HuH-7 (cell line): ENCODE measurements around the gene TOX3.

Experiments
- DNase-seq: peaks from one replicate; pipeline ENCODE4 v3.0.0; 2011; ENCODE audit warnings: low spot score

TOX3 gene

DNA sequence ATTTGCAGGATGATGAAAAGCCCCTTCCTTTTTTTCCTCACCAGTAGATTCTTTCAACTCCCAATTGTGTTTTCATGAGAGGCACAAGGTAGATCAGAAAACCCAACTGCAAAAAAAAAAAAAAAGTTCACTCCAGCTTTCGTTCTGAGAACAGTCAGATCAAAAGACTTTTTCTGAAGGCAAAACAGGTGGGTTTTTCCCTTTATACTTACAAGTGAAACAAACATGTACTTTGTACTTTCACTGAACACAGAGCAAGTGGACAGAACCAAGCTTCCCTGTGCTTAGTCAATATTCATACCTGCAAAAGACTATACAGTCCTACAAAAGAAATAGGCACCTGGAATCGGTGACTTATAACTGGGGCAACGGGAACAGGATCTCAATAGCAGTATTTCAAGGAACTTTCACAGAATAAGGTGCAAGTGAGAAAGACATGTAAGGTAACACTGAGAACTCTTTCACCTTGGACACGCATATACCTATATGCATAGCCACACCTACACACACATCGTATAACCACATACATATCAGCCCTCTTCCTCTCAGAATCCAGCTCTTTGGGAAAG, 54.1 kb downstream of the TOX3 start:
- no peak for DNase-seq

DNA sequence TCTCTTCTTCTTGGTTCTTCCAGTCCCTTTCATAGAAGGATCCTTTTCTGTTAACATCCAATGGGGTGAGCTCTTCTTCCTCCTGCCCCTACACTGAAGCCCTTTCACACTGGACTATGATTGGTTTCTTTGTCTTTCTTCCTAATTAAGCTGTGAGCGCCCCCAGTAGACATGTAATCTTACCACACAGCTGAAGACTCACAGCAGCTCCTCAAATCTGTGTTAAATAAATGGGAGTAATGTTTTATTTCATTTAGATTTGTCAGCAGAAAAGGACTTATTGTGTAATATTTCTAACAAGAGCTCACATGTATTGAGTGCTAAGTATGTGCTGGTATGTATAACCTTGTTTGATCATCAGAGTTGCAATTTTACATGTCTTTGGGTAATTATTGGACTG, 55.7 kb downstream of the TOX3 start:
- no peak for DNase-seq

DNA sequence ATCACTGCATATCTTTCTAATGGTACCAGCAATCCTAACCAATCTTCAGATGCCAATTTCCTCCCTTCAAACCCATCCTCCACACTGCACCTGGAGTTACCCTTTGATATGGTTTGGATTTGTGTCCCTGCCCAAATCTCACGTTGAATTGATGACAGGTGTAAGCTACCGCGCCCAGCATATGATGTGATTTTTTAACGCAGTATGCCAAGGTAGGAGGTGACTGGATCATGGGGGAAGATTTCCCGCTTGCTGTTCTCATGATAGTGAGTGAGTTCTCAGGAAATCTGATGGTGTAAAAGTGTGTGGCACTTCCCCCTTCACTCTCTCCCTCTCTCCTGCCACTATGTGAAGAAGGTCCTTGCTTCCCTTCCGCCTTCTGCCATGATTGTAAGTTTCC, 57.0 kb downstream of the TOX3 start:
- no peak for DNase-seq

DNA sequence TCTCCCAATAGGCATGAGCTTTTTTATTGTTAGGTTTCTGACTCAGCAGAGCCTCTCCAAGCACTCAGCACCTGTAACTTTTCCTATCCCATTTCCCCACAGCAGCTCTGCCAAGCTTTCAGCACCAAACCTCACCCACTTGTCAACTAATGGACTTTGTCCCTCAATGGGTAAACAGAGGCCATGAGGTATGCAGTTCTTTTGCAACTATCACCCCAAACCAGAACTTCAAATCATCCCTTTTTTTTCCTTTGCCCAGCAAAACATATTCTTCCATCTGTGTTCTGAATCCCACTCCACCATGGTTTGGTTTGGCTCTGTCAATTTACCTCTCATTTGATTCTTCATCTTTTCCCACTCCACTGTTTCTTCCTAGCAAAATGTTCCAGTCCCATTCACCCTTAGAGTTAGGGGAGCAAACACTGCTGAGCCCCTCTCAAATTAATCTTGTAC, 58.1 kb downstream of the TOX3 start:
- DNase-seq = no peak

DNA sequence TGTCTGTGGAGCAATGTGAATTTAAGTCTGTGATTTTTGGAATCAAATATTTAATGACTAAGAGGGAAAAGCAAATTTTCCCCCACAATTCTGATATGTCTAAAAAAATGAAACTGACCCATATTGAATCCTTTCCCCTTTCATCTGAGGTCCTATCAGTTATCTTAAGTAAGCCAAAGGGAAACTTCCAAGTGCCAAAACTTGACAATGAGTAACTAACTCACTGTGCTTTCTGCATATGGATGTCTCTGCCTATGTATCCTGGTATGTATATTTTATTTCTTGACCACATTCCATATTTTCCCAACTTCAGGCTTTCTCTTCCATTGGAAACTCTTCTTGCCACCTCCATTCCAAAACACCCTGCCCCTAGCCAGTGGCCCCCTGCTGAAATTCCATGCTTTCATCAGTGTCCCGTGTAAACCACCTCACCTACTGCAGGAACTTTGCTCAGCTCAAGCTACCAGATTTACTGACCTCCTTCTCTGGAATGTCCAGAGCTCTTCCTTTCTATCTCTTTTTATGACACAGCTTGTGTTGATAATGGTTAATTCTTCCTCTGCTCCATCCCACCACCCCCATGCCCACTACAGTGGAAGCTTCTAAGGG, 59.0 kb downstream of the TOX3 start:
- DNase-seq = no peak

DNA sequence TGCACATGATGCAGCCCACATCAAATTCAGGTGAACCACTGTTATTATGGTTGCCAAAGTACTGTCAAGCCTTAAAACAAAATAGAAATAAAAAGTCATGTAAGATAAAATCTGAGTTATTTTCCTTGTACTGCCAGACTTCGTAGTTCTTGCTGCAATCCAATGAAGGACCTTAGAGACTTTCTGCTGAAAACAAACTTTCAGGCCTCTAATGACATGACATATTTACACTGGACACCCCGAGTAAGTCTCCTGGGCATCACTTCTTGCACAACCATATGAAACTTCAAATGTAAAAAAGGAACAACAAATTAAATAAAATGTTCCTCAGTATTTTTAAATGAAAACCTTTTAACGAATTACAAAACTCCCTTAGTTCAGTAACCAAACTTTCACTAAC, 66.7 kb downstream of the TOX3 start:
- DNase-seq = no peak

DNA sequence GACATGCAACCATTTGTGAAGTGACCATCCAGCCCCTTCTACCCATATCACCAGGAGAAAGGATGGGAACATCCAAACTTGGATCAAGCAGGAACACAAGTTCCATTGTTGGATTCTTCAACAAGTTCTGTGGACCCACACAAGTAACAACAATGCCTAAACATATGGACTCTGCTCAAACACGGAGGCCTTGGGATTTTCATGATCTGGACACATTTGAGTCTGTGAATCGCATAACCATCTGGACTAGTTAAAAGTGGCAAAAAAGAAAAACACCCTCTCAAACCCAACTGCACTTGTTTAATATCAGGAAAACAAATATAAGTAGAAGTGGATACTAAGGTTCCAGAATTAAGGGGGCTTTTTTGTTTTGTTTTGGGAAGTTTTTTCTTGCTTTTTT, 70.8 kb downstream of the TOX3 start:
- DNase-seq = no peak

DNA sequence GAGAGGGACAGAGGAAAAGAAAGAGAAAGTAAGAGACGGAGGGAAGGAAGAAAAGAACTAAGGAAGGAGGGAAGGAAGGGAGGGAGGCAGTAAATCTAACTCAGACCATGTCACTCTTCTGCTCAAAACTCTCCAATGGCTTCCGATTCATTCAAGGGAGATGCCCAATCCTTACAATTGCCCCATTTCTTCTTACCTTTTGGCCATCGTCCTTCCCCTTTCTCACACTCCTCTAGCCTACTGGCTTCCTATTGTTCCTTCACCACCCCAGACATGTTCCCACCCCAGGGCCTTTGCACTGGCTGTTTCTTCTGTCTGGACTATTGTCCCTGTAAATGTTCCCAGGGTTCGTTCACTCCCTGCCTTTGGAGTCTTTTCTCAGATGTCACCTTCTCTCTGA, 72.3 kb downstream of the TOX3 start:
- DNase-seq = no peak

DNA sequence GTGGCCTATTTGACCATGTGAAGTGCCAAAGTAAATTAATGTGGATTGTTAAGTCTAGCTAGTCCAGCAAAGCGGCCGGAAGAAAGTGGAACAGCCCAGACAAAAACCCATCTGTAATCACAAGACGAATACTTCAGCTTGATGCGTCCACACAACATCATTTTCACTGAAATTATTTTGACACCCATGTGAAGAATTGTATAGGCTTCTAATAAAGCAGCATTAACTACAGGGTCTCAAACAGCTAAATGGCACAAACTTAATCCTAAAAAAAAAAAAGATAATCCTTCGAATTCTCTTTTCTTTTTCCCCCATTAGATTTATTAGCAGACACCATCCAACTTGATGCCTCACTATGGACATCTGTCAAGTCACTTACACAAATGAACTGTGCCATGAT, 73.8 kb downstream of the TOX3 start:
- no peak for DNase-seq

DNA sequence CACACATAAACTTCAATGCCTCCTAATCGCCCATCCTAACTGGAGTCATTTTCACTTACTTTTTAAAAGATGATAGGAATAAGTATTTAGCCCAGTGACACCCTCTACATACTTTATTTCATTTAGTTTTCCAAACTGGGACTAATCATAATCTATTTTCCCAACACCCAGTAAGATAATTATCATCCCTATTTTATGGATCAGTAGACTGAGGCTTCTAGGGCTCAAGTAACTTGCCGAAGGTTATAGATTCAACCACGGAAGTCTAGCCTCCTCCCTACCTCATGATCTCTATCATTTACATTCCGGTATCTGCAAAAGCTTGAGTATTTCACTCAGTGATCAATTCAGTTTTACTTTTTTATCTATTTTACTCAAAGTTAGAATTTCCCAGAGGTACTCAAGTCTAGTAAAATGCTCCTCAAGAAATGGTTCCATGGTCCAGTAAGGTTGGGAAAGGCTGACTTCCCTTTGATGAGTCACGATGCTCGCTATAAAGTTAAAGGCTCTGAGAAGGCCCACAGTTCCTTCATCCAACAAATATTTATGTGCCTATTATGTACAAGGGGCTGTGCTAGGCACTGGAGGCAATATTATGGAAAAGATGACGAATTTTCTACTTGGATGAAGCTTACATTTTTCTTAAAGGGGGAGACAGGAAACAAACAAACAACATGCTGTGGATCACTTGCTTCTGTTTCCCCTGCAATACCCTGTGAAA, 75.1 kb downstream of the TOX3 start:
- no peak for DNase-seq

DNA sequence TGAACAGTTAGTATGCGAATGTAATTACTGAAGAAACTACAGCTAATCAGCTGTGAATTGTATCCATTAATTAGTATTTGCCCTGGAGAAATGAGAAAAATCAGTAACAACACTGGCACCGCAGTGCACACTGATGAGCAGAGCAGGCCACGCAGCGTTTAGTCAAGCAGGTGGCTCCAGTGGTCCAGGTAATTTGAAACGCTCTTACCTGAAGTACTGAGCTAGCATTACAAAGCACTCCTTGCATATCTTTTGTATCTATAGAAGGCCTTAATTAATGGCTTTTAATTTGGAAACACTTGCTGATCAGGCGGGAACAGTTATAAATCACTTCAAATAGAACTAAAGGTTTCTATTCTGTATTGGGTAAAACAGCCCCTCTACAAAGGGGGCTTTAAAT, 76.4 kb downstream of the TOX3 start:
- no peak for DNase-seq

DNA sequence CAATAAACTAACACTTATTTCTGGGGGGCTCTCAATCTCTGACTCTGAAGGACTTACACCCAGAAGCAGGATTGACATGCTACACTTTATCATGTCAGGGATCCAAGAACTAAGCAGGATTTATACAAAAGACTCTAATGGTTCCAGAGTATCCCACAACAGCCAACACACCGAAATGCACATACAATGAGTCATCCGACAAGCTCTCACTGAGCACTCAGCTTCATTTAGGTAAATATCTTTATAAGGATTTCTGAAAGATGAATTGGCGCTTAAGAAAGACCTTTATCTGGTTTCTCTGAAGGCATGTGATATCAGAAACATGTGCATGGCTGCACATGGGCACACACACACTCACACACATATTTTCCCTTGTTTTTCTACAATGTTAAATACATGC, 77.2 kb downstream of the TOX3 start:
- DNase-seq = no peak

DNA sequence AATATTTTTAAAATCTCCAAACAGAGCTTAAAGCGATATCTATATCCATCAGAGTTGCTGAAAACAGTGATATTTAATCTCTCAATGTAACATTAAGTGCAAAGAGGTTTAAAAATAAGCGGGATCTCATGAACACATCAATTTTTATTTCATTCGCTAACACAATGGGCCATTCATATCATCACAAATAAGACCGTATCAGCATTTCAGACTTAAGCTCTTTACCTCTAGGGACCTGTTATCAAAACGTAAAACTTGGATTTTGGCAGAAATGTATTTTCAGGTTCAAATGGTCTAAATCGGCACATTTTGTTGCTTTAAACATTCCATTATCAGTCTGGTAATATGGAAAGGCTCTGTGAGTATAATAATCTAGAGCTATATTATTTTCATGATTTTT, 77.9 kb downstream of the TOX3 start:
- no peak for DNase-seq

DNA sequence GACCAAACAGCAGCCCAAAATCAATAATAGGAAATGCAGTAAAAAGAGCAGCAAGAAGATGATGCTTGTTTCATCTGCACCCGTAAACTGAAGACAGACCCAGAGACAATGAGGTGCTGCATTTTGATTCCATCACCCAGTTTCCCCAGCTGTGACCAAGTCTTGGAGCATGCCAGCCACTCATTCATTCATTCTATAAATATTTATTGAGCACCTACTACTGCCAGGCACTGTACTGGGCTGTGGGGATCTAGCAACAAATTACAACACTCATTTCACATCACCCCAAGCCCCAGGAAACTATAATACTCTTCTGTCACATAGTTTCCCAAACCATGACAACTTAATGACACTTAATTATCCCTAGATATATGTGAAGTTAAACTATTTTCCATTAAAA, 79.2 kb downstream of the TOX3 start:
- no peak for DNase-seq

DNA sequence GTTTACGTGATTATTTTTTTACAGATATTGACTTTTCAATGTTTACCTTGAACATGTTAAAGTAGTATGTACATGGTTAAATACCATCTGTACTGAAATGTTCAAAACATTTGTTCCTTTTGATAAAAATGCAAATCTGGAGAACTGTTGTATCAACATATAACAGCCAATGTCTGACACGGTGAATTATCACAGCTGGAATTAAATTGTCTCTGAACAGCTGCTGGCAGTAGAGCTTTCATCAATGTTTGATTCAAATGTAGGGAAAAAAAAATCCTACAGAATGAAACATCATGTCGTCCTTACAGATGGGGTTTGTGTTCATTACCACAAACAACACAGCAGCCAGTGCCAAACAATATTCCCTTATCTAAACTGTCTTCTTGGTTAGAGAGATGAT, 79.9 kb downstream of the TOX3 start:
- no peak for DNase-seq

DNA sequence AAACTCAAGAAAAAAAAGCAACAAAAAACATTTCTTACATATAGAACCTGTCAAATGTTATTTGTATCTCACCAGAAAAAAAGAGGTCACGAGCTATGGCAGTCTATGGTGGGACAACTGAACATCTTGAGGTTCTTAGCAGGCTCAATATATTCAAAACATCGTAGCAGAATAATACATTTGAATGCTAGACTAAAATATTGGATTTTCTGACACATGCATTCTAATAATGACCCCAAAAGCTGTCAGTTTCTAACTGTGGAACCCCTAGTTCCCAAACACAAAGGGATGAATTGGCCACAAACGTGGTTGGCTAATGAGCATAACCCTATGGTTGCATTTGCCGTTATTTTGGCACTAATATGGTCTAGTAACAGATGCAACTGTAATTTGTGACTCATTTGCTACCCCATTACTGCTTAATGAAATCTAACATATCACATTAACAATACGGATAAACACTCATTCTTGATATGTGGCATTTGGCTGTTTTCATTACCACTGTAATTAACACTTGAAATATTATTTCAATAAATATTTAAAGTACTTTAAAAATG, 81.2 kb downstream of the TOX3 start:
- no peak for DNase-seq

DNA sequence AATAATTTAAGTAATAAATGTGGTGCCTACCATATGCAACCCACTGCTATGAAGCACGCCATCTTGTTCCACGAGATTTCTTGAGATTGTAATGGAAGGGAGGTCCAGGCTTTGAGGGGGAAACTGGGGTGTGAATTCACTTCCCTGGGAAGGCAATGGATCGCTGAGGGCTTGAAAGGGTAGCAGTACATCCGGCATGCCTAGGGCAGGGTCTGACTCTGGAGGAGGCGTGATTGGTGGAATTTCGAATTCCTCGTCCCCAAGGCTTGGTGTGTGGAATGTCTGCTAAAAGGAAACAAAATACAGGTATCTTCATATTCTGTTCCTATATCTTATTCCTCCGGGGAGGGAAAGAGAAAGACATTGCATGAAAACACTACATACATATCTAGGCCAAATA, 83.0 kb downstream of the TOX3 start:
- no peak for DNase-seq

DNA sequence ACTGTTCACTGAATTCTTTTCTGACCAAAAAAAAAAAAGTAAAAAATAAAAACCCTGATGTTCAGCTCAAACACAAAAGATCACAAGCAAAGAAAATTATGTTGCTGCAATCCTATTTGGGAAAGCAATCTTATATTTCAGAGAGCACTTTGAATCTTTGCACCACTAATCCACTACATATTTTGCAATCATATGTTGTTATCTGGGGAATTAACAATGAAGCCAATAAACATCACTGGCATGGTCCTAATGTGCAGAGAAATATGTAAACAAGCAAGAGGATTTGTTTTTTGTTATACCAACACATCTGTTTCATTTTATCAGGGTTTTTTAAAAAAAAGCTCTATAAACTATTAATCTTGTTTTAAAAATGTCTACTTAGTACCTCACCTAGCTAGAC, 84.1 kb downstream of the TOX3 start:
- no peak for DNase-seq

DNA sequence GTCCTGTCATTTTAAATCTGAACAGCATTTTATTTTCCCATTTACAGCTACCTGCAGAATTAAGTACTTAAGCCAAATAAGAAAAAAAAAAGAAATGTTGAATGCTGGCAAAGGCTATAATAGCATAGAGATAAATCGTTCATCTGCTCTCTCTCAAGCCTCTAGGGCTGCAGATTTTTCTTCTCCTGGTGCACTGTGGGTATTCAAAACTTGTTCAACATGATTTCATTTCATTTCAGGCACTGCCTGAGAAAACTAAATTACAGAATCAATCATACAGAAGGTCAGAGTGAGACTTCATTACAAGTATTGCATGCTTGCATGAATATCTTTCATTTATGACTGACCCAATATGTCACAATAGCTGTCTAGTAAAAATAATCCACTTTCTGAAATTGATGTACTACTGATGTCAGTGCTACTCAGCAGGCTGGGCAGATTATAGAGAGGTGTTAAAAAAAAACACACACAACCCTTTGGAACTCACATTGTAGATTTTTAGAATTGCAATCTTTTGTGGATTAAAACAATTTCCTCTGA, 86.2 kb downstream of the TOX3 start:
- DNase-seq = no peak

DNA sequence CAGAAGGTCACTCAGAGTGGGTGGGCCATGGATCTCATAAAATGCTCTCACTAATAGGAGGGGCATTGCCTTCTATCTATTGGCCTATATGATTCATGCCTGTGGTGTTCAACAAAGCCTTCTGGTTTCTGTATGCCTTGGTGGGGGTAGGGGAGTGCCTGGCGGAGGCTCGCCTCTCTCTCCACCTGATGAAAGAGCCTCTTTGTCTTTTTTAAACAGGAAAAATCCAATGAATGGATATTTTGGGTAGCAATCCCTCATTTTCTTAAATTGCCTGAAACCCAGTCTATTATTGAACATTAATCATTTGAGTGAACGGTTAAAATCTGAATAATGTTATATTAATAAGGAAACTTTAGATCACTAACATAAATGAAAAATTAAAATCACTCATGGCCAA, 90.6 kb downstream of the TOX3 start:
- peak; percentile 16 for DNase-seq

DNA sequence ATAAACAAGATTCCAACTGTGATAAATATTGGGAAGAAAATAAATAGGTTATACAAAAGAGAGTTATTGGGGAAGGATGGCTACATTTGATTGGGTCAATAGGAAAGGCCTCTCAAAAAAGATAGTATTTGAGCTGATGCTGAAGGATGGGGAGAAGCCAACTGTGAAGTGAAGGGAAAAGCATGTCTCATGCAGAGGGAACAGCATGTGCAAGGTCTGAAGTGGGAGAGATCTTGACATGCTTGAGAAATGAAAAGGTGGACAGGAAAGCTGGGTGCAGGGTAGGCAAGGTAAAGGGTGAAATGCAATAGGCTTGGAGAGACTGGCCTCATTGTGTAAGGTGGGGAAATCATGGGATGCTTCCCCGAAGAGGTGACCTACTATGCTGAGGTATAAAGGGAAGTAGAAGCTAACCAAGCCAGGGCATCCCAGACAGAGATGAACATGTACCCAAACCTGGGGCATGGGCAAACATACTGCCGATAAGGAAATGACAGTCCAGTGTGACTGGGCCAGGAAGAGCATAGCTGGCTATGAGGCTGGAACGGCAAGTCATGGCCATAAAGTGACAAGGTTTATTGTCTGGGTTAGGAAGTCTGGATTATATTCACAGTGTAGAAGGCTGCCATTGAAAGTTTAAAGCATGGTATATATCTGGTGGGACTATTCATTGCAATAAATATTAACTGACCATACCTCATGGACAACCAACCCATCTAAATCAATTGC, 91.2 kb downstream of the TOX3 start:
- DNase-seq = no peak

DNA sequence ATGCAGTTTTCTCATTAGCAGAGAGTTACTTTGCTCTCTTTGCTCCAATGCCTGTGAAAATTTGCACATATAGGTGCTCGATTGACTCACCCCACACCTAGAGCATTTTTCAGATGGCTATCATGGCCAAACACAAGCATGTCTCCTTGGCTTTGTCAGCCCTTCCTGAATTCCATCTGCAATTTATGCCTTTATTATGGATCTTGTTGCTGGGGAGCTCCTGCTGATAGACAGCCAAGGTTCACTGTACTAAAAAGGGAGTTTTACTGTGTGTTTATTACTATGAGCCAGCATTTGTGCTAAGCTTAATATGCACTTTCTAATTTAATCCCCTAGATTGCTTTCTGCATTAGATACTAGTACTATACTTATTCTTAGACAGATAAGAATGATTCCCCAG, 93.3 kb downstream of the TOX3 start:
- no peak for DNase-seq
